HepG2 (cell line): ENCODE measurements around the gene EPB41L5. TPM values are rescaled to one million over a fixed set of nuclear protein-coding genes. Genes with fewer than 3 reads are reported as not detected.

ENCODE experiments used
- ATAC-seq: fragments of 200-7000 bp; cut with Tn5 transposase; 3 replicates; pipeline ENCODE4 v1.9.1; 2020; ENCODE audit warnings: mild to moderate bottlenecking, moderate library complexity
- BruUV-seq: library from RNA; stranded (reverse); fragments of 400-500 nt; replicated peaks from 2 replicates; lab custom pipeline; 2021; lab: Mats Ljungman, UMichigan
- CTCF ChIA-PET: fragments of 300-600 bp; formaldehyde crosslinking; extraction: SDS; loops from one replicate; lab custom pipeline; 2021; ENCODE audit warnings: low total read pairs, inconsistent platforms, low intra/inter-chr PET ratio; lab: Yijun Ruan, JAX
- POLR2A ChIA-PET: fragments of 350-600 bp; sonication (Branson Sonifier 250); formaldehyde crosslinking; loops from one replicate; lab custom pipeline; 2020; ENCODE audit warnings: antibody characterized with exemption, inconsistent platforms; lab: Yijun Ruan, JAX
- DNase-seq: peaks from one replicate; pipeline ENCODE4 v3.0.0-alpha.2; 2015; ENCODE audit warnings: low spot score
- FAIRE-seq: peaks from 3 replicates; lab custom pipeline; 2011; peaks lifted over from hg19 to GRCh38; lab: Jason Lieb, UNC
- H2AFZ ChIP-seq: one replicate; pipeline ENCODE4 v1.6.1; 2011; ENCODE audit warnings: low read length, inconsistent platforms
- H3K27ac ChIP-seq: fragments of 300-600 bp; 3 replicates; pipeline ENCODE4 v1.8.0; 2011; ENCODE audit warnings: mixed run types, mild to moderate bottlenecking, mixed read lengths, low read length, inconsistent platforms; ENCODE audit not compliant: insufficient read depth; ENCODE audit errors: extremely low read length
- H3K27me3 ChIP-seq, 2 experiments: fragments of 200-600 bp in 1 of 2; 2 replicates in 1 of 2; 3 replicates in 1 of 2; pipeline versions ENCODE4 v1.6.0 to v1.8.0; 2011; ENCODE audit warnings: low read length in 2 of 2, mild to moderate bottlenecking in 2 of 2, moderate library complexity in 2 of 2, inconsistent platforms in 1 of 2; ENCODE audit not compliant: insufficient read depth in 2 of 2, control insufficient read depth in 1 of 2
- H3K36me3 ChIP-seq, 2 experiments: fragments of 200-600 bp in 1 of 2; replicated peaks in 1 of 2; 2 replicates in 1 of 2; 3 replicates in 1 of 2; pipeline versions ENCODE4 v1.5.1 to v1.8.0; 2011; ENCODE audit warnings: low read length in 2 of 2, inconsistent platforms in 1 of 2; ENCODE audit not compliant: insufficient read depth in 2 of 2, control insufficient read depth in 1 of 2
- H3K4me1 ChIP-seq: 2 replicates; pipeline ENCODE4 v1.5.1; 2012; ENCODE audit warnings: low read length, inconsistent platforms; ENCODE audit not compliant: insufficient read depth
- H3K4me2 ChIP-seq: 2 replicates; pipeline ENCODE4 v1.6.0; 2011; ENCODE audit warnings: low read depth, low read length, inconsistent platforms
- H3K4me3 ChIP-seq, 3 experiments: fragments of 200-600 bp in 1 of 3; sonication (generic), shearing (Covaris generic) in 1 of 3; replicated peaks in 1 of 3; 2 replicates each; pipeline ENCODE4 v1.5.1; 2011 to 2016; ENCODE audit warnings: low read length in 3 of 3, inconsistent platforms in 2 of 3, low read depth in 2 of 3, mild to moderate bottlenecking in 2 of 3, control low read depth in 1 of 3, mixed read lengths in 1 of 3; ENCODE audit not compliant: insufficient read depth in 1 of 3
- H3K79me2 ChIP-seq: one replicate; pipeline ENCODE4 v1.6.1; 2011; ENCODE audit warnings: low read length, inconsistent platforms; ENCODE audit not compliant: insufficient read depth
- H3K9ac ChIP-seq: 2 replicates; pipeline ENCODE4 v1.6.0; 2011; ENCODE audit warnings: mild to moderate bottlenecking, low read depth, low read length, inconsistent platforms; ENCODE audit not compliant: insufficient read depth
- H3K9me3 ChIP-seq: 2 replicates; pipeline ENCODE4 v1.5.1; 2012; ENCODE audit warnings: mild to moderate bottlenecking, low read length
- H4K20me1 ChIP-seq: 2 replicates; pipeline ENCODE4 v1.6.0; 2011; ENCODE audit warnings: inconsistent platforms, mild to moderate bottlenecking, low read length, moderate library complexity; ENCODE audit not compliant: insufficient read depth
- CENPX ChIP-seq: sonication (generic); formaldehyde crosslinking; IDR thresholded peaks from 2 replicates; pipeline ENCODE4 v1.9.0; 2021; ENCODE audit warnings: mild to moderate bottlenecking, missing genetic modification reagents, moderate library complexity
- HMG20A ChIP-seq: IDR thresholded peaks from 2 replicates; pipeline ENCODE4 v1.6.1; 2016; ENCODE audit warnings: borderline replicate concordance
- MATR3 ChIP-seq: sonication (generic); formaldehyde crosslinking; IDR thresholded peaks from 2 replicates; pipeline ENCODE4 v1.4.0; 2020; ENCODE audit warnings: missing genetic modification reagents
- NPAS2 ChIP-seq: sonication (generic); formaldehyde crosslinking; IDR thresholded peaks from 2 replicates; pipeline ENCODE4 v1.8.0; 2022; ENCODE audit warnings: mild to moderate bottlenecking, missing genetic modification reagents, borderline replicate concordance
- ONECUT2 ChIP-seq: sonication (generic); formaldehyde crosslinking; IDR thresholded peaks from 2 replicates; pipeline ENCODE4 v1.4.0; 2020; ENCODE audit warnings: missing genetic modification reagents
- ZNF292 ChIP-seq: sonication (generic); formaldehyde crosslinking; IDR thresholded peaks from 2 replicates; pipeline ENCODE4 v1.8.1; 2022; ENCODE audit warnings: mild to moderate bottlenecking, low read depth, missing genetic modification reagents, borderline replicate concordance
- ZNF709 ChIP-seq: sonication (generic); formaldehyde crosslinking; IDR thresholded peaks from 2 replicates; pipeline ENCODE4 v1.5.0; 2020; ENCODE audit warnings: mild to moderate bottlenecking, missing genetic modification reagents
- WGBS: methylation state at CpG from one replicate; pipeline ENCODE4 v1.1.6; 2017; ENCODE audit warnings: low lambda C conversion rate; 5-methylcytosine and 5-hydroxymethylcytosine counted together
- in situ Hi-C: cut with HindIII; loops from 2 replicates; pipeline ENCODE4 v1.10.0; 2017; ENCODE audit warnings: low pct_unique_long_range_greater_than_20kb; ENCODE audit not compliant: extremely low pct_ligation_motif_present
- intact Hi-C: fragments of 100-400 bp; cut with micrococcal nuclease; formaldehyde crosslinking; loops from one replicate; pipeline ENCODE4 v1.10.0; 2022; ENCODE audit not compliant: unreplicated experiment
- polyA plus RNA-seq, 8 experiments: library from polyadenylated mRNA; depleted of rRNA in 3 of 8; stranded (reverse) in 7 of 8; unstranded in 1 of 8; fragments of >200 nt; fragmentation: Illumina TruSeq in 4 of 8; extraction: Trizol in 4 of 8; gene quantifications; 2 replicates each; pipeline versions ENCODE4 v1.2.1 to v1.2.3, GENCODE V29; 2011 to 2016; ENCODE audit warnings: low read depth in 4 of 8, missing spikeins in 1 of 8, mixed read lengths in 1 of 8; ENCODE audit not compliant: insufficient read depth in 1 of 8
- total RNA-seq, 5 experiments: library from RNA; depleted of rRNA; stranded (reverse); fragments of >200 nt; fragmentation: Illumina TruSeq; extraction: Trizol; gene quantifications; 2 replicates each; pipeline ENCODE4 v1.2.3, GENCODE V29; 2016; ENCODE audit warnings: low read depth in 1 of 5
- TF ChIP-seq, protein P1 (sequence below): sonication (generic); formaldehyde crosslinking; IDR thresholded peaks from 2 replicates; pipeline ENCODE4 v1.8.1; 2023; ENCODE audit warnings: mild to moderate bottlenecking, moderate library complexity, missing genetic modification reagents
- TF ChIP-seq, protein P2 (sequence below): sonication (generic); formaldehyde crosslinking; IDR thresholded peaks from 2 replicates; pipeline ENCODE4 v1.9.0; 2022; ENCODE audit warnings: low read depth, missing genetic modification reagents

EPB41L5 gene
- total and polyA plus RNA-seq, 2 of the 13 experiments (the other 11 are each of a cell fraction or from before 2014, with no cell fraction given), result 40.5 to 47.5 TPM

DNA sequence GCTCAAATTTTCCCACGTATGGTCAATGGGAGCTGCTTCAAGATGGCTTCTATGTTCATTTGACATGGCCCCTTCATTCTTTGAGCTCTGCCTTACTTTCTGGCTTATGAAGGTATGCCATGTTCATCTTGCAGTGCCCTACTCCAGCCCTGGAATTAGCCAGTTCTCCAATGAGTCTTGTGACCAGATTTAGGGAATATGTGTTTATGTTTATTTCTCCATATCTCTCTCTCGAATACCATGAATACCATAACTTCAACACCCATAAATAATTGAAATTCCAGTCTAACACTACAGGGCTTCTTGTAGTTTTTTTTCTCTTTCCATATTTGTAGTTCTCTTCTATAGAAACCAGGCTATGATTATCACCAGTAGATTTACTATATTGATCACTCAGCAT lies 39.7 kb downstream of the EPB41L5 start:
- H3K9ac ChIP-seq, result no peak overlapping the region
- H3K79me2 ChIP-seq, result peaks cover 49% of the 10 kb centered on the region
- 0 out of 2 replicates have a peak, but pooled peaks cover 7% of the 10 kb centered on the region for H3K4me1 ChIP-seq
- H3K4me2 ChIP-seq, result no peak overlapping the region
- H3K27ac ChIP-seq, result no peak overlapping the region
- H4K20me1 ChIP-seq, result no peaks in the 10 kb centered on the region
- intact Hi-C loops, result no loop called here
- TF ChIP-seq, protein P1, sequence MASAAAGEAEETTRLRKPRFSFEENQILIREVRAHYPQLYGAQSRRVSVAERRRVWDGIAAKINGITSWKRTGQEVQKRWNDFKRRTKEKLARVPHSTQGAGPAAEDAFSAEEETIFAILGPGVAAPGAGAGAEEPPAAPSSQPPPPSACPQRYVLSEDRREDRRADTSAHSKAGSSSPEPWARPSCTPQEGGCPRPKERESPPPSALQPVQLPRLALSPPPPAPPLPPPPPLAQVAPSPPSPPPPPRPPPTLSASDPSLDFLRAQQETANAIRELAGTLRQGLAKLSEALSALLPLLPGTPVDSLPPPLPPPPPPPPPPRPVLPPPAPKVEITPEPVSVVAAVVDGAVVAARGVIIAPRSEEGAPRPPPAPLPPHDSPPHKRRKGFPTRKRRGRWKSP (CRISPR knock-in tag), result no peak
- TF ChIP-seq HMG20A (no peak), ONECUT2 (CRISPR knock-in tag) (no peak), ZNF292 (CRISPR knock-in tag) (no peak), NPAS2 (no peak), CENPX (CRISPR knock-in tag) (no peak), ZNF709 (CRISPR knock-in tag) (no peak), MATR3 (no peak)
- TF ChIP-seq, protein P2, sequence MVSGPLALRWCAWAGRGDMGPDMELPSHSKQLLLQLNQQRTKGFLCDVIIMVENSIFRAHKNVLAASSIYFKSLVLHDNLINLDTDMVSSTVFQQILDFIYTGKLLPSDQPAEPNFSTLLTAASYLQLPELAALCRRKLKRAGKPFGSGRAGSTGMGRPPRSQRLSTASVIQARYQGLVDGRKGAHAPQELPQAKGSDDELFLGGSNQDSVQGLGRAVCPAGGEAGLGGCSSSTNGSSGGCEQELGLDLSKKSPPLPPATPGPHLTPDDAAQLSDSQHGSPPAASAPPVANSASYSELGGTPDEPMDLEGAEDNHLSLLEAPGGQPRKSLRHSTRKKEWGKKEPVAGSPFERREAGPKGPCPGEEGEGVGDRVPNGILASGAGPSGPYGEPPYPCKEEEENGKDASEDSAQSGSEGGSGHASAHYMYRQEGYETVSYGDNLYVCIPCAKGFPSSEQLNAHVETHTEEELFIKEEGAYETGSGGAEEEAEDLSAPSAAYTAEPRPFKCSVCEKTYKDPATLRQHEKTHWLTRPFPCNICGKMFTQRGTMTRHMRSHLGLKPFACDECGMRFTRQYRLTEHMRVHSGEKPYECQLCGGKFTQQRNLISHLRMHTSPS (CRISPR knock-in tag), result no peak
- FAIRE-seq, result no peak
- BruUV-seq, result TSS peak; percentile 22
- H3K27me3 ChIP-seq, result no peaks in the 10 kb centered on the region
- no peaks in the 10 kb centered on the region for H3K9me3 ChIP-seq
- CTCF ChIA-PET, result no interaction called here
- no peak overlapping the region for H3K4me3 ChIP-seq
- no peak overlapping the region for H2AFZ ChIP-seq
- in situ Hi-C loops, result no loop called here
- ATAC-seq, result no peak
- DNase-seq, result no peak
- POLR2A ChIA-PET, result no interaction called here
- H3K36me3 ChIP-seq, result peaks cover 0 to 16% of the 10 kb centered on the region in 2 experiments; a peak in 3 of 5 replicates
- 95% methylated on average over 2 of the region's 2 CpGs for WGBS
